ENCODE data around the gene WRAP73.

DNA sequence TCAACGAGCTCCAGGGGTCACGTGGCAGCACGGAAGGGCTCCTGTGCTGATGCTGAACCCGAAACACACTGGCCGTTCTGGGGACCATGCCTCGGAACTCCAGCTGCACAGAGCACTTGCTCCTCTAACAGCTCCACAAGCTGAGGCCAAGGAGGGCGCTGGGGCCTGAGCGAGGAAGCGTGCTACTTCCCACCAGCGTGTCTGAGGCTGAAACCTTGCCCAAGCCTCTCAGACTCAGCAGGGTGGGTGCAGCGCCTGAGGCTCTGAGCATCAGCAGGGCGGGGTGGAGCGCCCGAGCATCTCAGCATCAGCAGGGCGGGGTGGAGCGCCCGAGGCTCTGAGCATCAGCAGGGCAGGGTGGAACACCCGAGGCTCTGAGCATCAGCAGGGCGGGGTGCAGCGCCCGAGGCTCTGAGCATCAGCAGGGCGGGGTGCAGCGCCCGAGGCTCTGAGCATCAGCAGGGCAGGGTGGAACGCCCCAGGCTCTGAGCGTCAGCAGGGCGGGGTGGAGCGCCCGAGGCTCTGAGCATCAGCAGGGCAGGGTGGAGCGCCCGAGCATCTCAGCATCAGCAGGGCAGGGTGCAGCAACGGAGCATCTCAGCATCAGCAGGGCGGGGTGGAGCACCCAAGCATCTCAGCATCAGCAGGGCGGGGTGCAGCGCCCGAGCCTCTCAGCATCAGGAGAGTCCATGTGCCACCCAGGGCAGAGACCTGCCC is 9.6 kb downstream of the WRAP73 start:
- TF ChIP-seq, protein P1, sequence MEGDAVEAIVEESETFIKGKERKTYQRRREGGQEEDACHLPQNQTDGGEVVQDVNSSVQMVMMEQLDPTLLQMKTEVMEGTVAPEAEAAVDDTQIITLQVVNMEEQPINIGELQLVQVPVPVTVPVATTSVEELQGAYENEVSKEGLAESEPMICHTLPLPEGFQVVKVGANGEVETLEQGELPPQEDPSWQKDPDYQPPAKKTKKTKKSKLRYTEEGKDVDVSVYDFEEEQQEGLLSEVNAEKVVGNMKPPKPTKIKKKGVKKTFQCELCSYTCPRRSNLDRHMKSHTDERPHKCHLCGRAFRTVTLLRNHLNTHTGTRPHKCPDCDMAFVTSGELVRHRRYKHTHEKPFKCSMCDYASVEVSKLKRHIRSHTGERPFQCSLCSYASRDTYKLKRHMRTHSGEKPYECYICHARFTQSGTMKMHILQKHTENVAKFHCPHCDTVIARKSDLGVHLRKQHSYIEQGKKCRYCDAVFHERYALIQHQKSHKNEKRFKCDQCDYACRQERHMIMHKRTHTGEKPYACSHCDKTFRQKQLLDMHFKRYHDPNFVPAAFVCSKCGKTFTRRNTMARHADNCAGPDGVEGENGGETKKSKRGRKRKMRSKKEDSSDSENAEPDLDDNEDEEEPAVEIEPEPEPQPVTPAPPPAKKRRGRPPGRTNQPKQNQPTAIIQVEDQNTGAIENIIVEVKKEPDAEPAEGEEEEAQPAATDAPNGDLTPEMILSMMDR (IDR thresholded peaks at IDR 0.05) = no peak
- no peak for TF ChIP-seq POLR2A (IDR thresholded peaks at IDR 0.05)
